Caki2 (cell line): ENCODE data around the gene MED17. TPM values are rescaled to one million over a fixed set of nuclear protein-coding genes. Genes with fewer than 3 reads are reported as not detected.
"Not testable (repeated sequence)": the region's sequence is repeated elsewhere in the genome, so short reads cannot be mapped to it uniquely, and the experiment has no call there.

Source experiments
- DNase-seq: peaks from one replicate; pipeline ENCODE4 v3.0.0-alpha.2; 2015; ENCODE audit warnings: low read depth
- in situ Hi-C: cut with HindIII; loops from 2 replicates; pipeline ENCODE4 v1.10.0; 2016; ENCODE audit warnings: low sequenced_read_pairs, low pct_unique_long_range_greater_than_20kb, mixed read lengths
- total RNA-seq: library from RNA; depleted of rRNA; stranded (reverse); fragments of >200 nt; shearing (Covaris generic); gene quantifications from 2 replicates; pipeline ENCODE4 v1.2.3, GENCODE V29; 2014; ENCODE audit warnings: low replicate concordance

MED17 gene
- total RNA-seq, 1 experiment from 2014 or later: 19.3 TPM

DNA sequence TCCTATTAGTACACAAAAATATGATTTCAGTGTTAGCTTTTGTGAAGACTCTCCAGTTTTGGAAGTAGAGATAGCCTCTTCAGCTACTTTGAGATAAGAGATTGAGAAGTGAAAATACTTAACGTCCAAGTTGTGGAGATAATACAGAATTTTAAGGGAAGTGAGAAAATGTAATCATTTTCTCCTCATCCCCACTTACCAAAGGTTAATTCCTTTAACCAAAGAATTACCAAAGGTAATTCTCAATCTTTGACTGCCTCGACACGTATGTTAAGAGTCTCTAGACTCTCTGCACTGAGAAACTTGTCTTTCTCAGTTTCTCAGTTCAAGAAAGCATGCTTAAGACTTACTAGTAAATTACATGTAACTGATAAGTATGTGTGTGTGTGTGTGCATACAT is 27.3 kb upstream of the MED17 start:
- DNase-seq: no peak
- in situ Hi-C loops: no loop called here

DNA sequence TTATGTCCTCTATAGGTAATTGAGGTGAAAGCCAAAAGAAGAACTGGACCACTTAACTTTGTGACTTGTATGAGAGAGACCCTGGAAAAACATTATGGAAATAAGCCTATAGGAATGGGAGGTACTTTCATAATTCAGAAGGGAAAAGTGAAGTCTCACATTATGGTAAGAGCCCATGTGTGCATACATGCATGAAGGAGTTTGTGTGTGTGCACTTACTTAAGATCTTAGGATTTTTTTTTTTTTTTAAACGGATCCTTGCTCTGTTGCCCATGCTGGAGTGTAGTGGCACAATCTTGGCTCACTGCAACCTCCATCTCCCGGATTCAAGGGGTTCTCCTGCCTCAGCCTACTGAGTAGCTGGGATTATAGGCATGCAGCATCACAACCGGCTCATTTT is 26.8 kb upstream of the MED17 start:
- DNase-seq: no peak
- in situ Hi-C loops: no loop called here

DNA sequence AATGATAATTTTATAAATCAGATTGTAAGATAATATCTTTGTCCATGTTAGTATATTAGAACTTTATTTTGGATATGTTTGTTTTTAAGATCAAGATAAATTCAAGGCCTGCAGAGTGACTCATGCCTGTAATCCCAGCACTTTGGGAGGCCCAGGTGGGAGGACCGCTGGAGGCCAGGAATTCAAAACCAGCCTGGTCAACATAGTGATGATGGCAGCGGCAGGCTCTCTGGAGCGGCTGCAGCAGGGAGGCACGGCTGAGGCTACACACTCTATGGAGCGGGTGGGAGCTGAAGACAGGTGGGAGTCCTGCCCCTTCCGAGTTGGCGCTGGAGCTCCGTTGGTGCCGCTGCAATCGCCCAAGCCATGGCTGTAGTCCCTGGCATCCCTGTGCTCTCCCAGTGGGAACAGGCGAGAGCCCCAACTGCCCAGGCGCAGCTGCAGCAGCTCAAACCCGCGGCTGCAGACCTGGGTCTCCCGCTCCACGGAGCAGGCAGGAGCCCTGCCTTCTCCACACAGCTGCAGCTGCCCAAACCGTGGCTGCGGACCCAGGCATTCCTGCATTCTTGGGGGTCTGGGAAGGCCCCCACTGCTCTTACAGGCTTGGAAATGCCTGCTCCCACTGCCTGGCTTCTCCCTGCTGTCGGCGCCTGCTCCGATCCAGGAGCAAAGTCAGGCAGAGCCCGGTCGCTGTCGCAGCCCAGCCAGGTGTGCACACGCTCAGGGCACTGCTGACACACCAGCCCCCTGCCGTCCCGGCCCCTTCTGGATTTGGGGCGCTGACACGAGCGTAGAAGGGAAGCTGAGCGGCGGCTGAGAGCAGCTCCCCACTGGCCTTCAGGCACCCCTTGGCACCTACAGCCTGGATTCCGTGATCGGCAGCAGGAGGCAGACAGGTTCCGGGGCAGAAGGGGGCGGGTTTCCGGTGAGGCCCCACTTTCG is 25.9 kb upstream of the MED17 start:
- in situ Hi-C loops: no loop called here
- DNase-seq: no peak

DNA sequence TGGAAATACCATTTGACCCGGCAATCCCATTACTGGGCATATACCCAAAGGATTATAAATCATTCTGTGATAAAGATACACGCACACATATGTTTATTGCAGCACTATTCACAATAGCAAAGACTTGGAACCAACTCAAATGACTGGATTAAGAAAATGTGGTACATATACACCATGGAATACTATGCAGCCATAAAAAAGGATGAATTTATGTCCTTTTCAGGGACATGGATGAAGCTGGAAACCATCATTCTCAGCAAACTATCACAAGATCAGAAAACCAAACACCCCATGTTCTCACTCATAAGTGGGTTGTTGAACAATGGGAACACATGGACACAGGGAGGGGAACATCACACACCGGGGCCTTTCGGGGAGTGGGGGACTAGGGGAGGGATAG is 25.0 kb upstream of the MED17 start:
- DNase-seq, in situ Hi-C loops: not testable (repeated sequence)

DNA sequence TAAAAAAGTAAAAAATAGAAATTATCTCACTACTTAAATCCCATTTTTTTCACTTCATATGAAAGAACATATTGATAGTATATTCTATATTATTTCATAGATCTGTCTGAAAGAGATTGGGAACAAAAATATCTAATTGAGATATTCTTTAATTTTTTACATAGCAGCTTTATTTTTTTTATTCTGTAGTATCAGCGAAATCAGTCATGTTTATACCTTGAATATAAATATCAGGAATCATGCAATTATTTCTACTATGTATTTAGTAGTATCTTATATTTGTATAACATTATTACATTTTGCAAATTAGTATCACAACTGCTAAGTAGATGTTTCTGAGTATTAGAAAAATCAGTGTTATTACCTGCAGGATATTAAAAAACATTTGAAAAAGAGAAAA is 22.2 kb upstream of the MED17 start:
- in situ Hi-C loops: no loop called here
- DNase-seq: no peak

DNA sequence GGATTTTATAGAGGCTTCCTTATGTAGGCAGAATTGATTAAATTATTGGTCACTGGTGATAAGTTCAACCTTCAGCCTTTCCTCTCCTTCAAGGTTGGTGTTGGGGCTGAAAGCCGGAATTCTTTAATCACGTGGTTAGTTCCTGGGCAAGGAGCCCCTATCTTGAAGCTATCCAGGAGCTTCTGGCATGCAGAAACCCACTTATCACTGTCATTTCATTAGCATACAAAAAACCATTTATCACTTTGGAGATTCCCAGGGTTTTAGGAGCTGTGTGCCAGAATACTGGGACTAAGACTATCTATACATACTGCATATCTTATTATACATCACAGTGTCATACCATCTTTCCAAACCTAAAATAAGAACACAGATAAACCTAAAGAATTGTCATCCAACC is 18.5 kb upstream of the MED17 start:
- in situ Hi-C loops: no loop called here
- DNase-seq: no peak

DNA sequence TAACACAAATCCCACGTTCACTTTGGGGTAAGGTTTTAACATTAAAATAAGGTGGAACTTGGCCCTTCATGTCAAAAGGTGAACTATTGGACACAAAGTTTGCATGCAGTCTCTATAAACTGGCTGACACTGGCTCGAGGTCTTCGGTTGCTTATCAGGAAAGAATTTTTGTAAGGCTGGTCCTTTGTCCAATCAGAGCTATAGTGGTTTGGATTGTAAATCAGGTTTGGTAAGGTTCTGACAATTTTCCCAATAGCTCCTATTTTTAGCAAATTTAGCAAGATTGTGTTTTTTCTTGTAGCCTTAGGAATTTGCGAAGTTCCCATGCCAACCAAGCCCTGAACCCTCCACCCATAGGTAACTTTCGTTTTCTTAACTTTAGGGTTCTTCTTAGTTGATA is 17.6 kb upstream of the MED17 start:
- in situ Hi-C loops: no loop called here
- DNase-seq: no peak

DNA sequence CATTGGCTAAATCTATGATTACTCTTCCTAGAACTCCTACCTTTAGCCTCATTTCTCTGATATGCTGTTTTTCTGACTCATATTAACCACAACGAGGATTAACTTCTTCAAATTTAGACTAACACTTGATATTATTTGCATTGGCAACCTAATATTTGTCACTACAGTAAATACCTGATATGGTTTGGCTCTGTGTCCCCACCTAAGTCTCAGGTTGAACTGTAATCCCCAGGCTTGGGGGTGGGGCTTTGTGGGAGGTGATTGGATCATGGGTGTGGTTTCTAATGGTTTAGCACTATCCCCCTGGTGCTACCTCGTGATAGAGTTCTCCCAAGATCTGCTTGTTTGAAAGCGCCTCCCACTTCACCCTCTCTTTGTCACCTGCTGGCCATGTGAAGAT is 17.1 kb upstream of the MED17 start:
- in situ Hi-C loops: no loop called here
- DNase-seq: no peak

DNA sequence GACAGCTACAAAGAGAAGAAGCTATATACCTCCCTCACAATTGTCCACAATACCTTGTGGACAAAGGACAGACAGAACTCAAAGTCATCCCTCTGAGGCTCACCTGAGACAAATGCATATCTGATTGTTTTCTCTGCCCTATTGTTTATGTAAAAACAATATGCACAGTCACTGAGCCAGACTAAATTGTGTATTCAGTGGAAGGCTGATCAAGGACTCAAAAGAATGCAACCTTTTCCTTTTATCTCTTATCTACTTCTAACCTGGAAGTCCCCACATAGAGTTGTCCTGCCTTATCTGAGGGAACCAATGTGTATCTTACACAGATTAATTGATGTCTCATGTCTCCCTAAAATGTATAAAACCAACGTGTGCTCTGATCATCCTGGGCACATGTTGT is 13.9 kb upstream of the MED17 start:
- DNase-seq: no peak
- in situ Hi-C loops: no loop called here

DNA sequence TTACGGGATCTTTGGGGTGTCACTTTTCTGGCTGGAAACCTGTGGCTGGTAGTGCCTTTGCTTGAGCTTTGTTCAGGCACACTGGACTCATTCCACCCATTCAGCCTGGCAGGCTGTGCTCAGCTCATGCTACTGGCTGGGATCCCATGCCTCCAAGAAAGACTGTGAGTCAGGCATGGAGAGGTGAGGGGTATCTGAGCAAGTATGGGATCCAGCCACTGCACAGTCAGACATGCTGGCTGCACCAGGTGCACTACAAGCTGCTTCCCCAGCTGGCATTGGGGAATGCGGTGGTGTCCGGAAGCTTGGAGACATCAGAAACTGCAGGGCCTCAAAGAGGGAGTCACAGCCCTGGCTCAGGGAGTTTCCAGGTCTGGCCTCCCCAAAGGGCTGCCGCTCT is 12.0 kb upstream of the MED17 start:
- in situ Hi-C loops: no loop called here

DNA sequence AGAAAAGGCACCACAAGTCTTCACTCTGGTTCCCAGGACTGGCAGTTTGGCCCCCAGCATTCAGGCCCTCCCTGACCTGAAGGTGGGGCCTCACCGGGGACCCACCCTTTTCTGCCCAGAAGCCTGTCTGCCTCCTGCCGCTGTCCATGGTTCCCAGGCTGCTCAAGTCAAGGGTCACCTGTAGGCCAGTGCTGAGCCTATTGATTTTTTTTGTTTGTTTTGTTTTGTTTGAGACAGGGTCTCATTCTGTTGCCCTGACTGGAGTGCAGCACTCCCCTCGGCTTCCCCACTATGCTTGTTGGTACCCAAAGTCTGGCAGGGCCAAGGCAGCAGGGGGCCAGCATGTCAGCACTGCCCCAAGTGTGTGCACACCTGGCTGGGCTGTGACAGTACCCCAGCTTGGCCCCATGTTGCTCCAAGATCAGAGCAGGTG is 11.0 kb upstream of the MED17 start:
- DNase-seq: no peak
- in situ Hi-C loops: no loop called here

More for the DNA sequence above, 12.0 kb upstream of the MED17 start:
- no peak for DNase-seq

DNA sequence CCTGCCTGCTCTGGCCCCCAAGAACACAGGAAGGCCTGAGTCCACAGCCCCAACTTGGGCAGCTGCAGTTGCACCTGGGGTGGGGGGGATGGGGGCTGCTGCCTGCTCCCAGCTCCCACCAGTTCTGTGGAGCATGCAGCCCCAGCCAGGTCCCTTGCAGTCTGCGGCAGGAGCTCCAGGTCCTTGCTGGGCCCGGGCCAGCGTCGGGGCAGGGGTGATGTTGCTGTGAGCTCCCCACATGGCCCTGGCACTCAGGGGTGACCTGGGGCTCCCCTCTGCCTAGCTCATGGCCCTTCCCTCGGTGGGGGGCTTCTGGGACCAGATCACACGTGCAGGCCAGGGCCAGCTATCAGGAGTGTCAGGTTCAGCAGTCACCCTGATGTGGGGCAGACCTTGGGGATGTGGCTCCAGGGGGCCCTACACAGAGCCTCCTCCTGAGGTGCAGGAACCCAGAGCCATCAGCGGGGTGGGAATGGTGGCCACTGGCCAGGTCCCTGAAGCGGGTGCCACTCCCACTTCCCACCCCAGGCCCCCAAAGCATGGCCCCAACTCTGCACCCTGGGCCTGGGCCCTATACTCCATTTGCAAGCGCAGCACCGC is 10.4 kb upstream of the MED17 start:
- no peak for DNase-seq
- in situ Hi-C loops: no loop called here

DNA sequence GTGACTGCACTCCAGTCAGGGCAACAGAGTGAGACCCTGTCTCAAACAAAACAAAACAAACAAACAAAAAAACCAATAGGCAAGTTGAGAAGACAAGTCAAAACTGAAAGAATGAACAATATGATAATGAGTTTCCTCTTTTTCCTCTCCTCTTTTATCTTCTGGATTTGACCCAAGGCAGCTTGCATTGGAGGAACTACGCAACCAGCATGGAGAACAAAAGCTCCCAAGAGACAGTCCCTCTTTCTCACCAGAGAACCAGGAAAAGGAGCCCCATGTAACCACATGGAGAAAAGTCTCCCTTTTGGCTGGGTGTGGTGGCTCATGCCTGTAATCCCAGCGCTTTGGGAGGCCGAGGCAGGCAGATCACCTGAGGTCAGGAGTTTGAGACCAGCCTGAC is 9.5 kb upstream of the MED17 start:
- DNase-seq, in situ Hi-C loops: not testable (repeated sequence)

DNA sequence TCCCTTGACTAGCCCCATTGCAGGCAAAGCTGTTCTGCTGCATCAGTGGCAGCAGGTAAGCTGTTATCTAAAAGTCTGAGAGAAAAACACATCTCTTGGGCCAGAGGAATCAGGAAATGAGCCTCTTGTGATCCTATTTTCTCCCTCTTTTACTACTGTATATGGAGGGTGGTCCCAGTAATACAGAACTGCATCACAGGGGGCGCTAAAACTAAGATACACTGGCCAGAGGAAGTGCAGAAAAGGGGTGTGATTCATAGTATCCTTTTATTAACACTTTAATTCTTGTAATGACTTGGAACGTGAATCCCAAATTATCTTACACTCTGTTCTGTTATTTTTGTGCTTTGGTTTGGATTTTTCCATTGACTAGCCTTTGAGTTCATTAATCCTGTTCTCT is 8.8 kb upstream of the MED17 start:
- DNase-seq: peak; percentile 1
- in situ Hi-C loops: no loop called here

DNA sequence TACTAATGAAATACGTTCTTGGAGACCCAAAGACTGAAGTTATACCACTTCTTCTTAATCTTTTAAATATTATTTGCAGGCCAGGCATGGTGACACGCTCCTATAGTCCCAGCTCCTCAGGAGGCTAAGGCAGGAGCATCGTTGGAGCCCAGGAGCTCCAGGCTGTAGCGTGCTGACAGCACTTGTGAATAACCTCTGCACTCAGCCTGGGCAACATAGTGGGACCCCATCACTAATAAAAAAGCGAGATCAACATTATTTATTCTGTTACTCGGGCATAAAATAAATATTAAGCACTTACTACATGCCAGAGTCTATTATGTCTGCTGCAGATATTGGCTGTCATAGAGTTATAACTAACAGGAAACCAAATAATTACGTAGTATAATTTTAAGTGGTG is 720 bp upstream of the MED17 start:
- in situ Hi-C loops: no loop called here
- DNase-seq: no peak

DNA sequence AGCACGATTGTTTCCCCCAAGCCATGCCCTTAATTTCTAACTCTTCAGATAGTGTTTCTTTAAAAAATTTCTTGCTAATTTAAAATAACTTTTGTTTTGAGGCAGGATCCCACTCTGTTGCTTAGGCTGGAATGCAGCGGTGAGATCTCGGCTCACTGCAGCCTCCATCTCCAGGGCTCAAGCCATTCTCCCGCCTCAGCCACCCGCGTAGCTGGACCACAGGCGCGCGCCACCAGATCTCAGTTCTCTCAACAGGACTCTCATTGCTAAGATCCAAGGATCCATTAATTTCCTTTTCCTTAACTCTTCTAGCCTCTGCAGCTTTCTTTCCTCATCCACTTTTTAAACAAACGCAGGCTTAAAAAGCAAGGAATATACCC is 327 bp upstream of the MED17 start:
- DNase-seq: no peak
- in situ Hi-C loops: no loop called here

DNA sequence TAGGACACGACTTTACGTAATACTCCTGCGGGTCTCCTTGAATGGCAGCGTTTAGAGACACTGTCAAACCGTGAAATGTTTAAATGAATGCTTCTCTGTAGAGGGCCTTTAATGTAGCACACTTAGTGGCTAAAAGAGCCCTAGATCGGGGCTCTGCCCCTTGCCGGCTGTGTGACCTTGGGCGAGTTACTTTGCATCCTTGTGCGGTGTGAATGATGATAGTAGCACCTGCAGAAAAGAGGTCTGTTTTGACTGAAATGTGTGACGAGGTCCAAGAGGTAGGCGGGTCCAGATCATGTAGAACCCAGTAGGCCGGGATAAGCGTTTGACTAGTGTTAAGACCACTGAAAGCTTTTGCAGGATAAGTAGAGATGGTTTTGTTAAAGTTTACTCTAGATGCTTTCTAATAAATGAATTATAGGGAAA is 866 bp downstream of the MED17 start:
- DNase-seq: no peak
- in situ Hi-C loops: no loop called here

DNA sequence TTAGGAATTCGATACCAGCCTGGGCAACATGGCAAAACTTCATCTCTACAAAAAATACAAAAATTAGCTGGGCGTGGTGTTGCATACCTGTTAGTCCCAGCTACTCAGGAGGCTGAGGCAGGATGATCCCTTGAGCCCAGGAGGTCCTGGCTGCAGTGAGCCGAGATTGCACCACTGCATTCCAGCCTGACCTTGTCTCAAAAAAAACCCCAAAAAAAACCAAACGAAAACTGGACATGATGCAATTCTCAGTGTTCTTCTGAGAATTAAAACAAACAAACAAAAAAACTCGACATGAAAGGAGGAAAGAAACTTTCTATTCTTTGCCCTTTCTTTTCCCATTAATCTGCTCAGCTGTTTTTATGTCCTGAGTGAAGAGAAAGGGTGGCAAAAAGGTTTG is 7.4 kb downstream of the MED17 start:
- no peak for DNase-seq
- in situ Hi-C loops: no loop called here

DNA sequence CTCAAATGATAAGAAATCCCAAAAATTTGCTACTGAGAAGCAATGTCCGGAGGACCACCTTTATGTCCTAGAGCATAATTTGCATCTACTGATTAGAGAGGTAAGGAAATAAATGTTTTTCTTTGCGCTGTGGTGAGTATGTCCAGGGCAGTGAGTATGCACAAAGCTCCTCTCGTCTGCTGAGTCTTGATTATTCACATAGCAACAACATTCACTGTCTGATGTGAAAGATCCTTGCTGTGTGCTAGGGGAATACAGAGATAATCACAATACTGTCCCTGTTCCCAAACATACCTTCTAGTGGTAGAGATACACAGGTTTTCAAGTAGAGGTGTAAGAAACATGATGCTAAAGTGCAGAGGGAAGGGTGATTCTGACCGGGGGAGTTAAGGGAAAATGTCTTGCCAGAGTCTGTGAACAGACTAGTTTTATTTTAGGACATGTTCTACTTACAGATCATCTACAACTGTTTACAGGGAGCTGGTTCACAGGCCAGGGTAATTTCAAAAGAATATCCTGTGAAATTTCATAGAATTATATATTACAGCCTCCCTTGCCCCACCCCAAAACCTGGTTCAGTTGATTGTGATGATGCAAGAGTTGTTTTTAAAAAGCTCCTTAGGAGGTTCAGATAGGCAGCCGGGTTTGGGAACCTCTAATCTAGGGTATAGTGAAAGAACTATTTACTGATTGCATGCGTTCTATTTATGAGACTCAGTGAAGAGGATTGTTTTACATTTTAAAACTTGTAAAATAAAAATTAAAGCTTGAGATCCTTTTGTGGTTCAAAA is 12.6 kb downstream of the MED17 start:
- in situ Hi-C loops: no loop called here
- DNase-seq: no peak
